GM21737 (cell line): ENCODE data around the gene SLC25A45.

Experiments
- ATAC-seq: cut with Tn5 transposase; IDR thresholded peaks from one replicate; pipeline ENCODE4 v1.9.1; 2021; ENCODE audit warnings: mild to moderate bottlenecking, moderate library complexity; ENCODE audit not compliant: unreplicated experiment

SLC25A45 gene

GRCh38 chr11:65382033-65382803 lies at the start of gene SLC25A45:
SLC25A45 (minus strand) TSS chr11:65382646; CDS start chr11:65381951, 695 bp downstream.
- ATAC-seq: peak; percentile 56

DNA sequence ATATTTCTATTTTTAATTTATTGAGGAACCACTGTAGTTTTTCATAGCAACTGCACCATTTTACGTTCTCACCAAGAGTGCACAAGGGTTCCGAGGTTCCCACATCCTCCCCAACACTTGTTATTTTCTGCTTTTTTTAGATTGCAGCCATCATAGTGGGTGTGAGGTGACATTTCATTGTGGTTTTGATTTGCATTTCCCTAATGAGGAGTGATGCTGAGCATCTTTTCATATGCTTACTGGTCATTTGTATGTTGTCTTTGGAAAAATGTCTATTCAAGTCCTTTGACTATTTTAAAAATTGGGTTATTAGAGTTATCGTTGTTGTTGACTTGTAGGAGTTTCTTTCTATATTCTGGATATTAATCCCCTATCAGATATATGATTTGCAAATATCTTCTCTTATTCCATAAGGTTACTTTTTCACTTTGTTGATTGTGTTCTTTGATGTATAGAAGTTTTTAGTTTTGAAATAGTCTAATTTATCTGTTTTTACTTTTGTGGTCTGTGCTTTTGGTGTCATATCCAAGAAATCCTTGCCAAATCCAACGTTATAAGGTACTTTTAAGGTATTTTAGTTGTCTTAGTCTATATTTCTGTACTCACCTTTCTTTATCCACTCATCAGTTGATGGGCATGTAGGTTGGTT lies 49.1 kb upstream of the SLC25A45 start:
- no peak for ATAC-seq

- ATAC-seq: no peak
Measured at GRCh38 chr11:65430406-65431217, 48.2 kb upstream of the SLC25A45 start.

GRCh38 chr11:65429724-65430405 lies 47.4 kb upstream of the SLC25A45 start:
- no peak for ATAC-seq

DNA sequence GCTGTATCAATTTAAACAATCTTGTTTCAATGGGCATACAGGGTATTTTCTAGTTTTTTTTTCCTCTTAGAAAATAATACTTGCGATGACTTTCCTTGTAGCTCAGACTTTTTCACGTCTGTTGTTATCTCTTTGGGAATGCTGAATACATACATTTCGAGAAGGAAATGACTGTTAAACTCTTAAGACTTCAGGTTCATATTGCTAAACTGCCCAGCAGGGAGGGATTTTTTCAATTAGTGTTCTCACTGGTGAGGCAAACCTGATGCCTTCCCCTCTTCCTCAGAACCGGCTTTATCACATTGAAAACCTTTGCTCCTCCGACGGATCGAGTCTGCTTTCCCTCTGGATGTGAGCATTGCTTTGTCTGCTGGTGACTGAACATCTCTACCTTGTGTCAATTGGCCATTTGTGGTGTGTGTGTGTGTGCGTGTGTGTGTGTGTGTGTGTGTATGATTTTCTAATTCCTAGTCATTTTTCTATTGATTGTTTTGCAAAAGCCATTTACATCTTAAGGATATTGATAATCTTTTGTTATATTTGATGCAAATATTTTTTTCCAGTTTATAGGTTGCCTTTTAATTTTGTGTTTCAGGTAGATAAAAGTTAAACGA lies 46.7 kb upstream of the SLC25A45 start:
- no peak for ATAC-seq

GRCh38 chr11:65428578-65429067 lies 46.2 kb upstream of the SLC25A45 start:
- no peak for ATAC-seq

GRCh38 chr11:65427691-65428577 lies 45.5 kb upstream of the SLC25A45 start:
- no peak for ATAC-seq

DNA sequence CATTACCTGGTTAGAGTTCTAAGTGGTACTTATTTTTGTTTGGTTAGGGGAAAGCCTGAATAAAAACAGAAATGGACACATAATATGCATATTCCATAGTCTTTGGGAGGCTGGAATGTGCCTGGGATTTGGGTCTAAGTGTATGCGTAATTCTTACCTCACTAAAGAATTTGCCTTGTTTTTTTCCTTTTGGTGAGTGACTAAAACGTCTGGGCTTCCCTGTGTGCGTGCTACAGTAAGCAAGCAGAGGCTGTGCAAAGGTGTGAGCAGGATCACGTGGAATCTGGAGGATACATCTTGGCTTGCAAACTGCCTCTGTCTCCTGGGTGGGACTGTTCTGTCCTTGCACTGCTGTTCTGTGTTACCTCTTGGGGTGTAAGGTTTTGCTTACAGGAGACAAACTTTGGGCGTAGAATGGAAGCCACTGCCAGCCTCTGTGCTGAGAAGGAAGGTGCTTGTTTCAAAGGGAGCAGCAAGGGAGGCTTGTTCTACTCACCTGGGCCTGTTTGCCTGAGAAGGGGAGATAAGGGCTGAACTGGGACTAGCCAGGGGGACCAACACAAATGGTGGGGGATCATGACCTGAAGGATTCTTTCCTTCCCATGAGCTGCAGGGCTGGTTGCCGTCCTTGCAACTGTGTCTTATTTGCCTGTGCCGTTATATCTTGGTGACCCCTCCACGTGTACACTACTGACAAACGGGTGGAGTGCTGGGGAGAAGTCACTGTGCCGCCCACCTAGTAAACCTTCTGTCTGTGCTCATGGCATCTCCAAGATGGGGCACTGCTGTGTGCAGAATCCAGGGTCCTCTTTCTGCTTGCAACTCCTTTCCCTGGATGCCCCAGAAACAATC lies 44.6 kb upstream of the SLC25A45 start:
- no peak for ATAC-seq

- no peak for ATAC-seq
Measured at GRCh38 chr11:65425971-65426838, 43.8 kb upstream of the SLC25A45 start.

DNA sequence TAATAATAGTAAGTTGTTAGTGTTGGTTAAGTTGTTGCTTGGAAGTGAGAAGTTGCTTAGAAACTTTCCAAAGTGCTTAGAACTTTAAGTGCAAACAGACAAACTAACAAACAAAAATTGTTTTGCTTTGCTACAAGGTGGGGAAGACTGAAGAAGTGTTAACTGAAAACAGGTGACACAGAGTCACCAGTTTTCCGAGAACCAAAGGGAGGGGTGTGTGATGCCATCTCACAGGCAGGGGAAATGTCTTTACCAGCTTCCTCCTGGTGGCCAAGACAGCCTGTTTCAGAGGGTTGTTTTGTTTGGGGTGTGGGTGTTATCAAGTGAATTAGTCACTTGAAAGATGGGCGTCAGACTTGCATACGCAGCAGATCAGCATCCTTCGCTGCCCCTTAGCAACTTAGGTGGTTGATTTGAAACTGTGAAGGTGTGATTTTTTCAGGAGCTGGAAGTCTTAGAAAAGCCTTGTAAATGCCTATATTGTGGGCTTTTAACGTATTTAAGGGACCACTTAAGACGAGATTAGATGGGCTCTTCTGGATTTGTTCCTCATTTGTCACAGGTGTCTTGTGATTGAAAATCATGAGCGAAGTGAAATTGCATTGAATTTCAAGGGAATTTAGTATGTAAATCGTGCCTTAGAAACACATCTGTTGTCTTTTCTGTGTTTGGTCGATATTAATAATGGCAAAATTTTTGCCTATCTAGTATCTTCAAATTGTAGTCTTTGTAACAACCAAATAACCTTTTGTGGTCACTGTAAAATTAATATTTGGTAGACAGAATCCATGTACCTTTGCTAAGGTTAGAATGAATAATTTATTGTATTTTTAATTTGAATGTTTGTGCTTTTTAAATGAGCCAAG lies 42.9 kb upstream of the SLC25A45 start:
- ATAC-seq: no peak

- ATAC-seq: no peak
Measured at GRCh38 chr11:65424205-65425104, 42.0 kb upstream of the SLC25A45 start.

- no peak for ATAC-seq
Measured at GRCh38 chr11:65423516-65424204, 41.2 kb upstream of the SLC25A45 start.

DNA sequence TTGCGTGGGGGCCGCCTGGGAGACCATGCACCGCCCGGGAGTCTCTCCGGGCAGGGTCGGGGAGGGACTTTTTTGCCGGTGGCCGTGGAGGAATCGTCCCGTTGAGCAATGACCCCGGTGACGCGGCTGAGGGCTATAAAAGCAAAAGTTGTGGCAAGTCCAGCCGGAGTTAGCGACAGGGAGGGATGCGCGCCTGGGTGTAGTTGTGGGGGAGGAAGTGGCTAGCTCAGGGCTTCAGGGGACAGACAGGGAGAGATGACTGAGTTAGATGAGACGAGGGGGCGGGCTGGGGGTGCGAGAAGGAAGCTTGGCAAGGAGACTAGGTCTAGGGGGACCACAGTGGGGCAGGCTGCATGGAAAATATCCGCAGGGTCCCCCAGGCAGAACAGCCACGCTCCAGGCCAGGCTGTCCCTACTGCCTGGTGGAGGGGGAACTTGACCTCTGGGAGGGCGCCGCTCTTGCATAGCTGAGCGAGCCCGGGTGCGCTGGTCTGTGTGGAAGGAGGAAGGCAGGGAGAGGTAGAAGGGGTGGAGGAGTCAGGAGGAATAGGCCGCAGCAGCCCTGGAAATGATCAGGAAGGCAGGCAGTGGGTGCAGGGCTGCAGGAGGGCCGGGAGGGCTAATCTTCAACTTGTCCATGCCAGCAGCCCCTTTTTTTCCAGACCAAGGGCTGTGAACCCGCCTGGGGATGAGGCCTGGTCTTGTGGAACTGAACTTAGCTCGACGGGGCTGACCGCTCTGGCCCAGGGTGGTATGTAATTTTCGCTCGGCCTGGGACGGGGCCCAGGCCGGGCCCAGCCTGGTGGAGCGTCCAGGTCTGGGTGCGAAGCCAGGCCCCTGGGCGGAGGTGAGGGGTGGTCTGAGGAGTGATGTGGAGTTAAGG lies 40.4 kb upstream of the SLC25A45 start, which contains the start of gene NEAT1:
Gene NEAT1 (plus strand): TSS at position 166 of the 883 bp plus-strand sequence.
- ATAC-seq: no peak
